MCF 10A (cell line): ENCODE results near the gene PPP1R1B. TPM values are rescaled to one million over a fixed set of nuclear protein-coding genes. Genes with fewer than 3 reads are reported as not detected.
A peak's percentile ranks its signal among the peaks of the same experiment; 100 is the strongest.

Experiments used
- BruUV-seq: library from RNA; stranded (reverse); fragments of 400-500 nt; replicated peaks from 2 replicates; lab custom pipeline; 2021; lab: Mats Ljungman, UMichigan
- CTCF ChIA-PET: fragments of 300-600 bp; sonication (Branson Sonifier 250); formaldehyde crosslinking; extraction: SDS; loops from one replicate; lab custom pipeline; 2021; ENCODE audit warnings: antibody characterized with exemption, inconsistent platforms; lab: Yijun Ruan, JAX
- POLR2A ChIA-PET: fragments of 300-600, 350-650 bp; sonication (Branson Sonifier 250); formaldehyde crosslinking; extraction: SDS; loops from one replicate; lab custom pipeline; 2020; ENCODE audit warnings: antibody characterized with exemption, inconsistent platforms; lab: Yijun Ruan, JAX
- DNase-seq: peaks from one replicate; pipeline ENCODE4 v3.0.0-alpha.2; 2018; ENCODE audit not compliant: unreplicated experiment
- H3K27ac Mint-ChIP-seq: one replicate; pipeline ENCODE4 v1.8.0; 2022; ENCODE audit warnings: mild to moderate bottlenecking, low read depth, mixed read lengths; ENCODE audit not compliant: unreplicated experiment
- H3K27me3 Mint-ChIP-seq: one replicate; pipeline ENCODE4 v1.8.0; 2022; ENCODE audit warnings: mixed read lengths; ENCODE audit not compliant: insufficient read depth, unreplicated experiment
- H3K36me3 Mint-ChIP-seq: one replicate; pipeline ENCODE4 v1.8.0; 2022; ENCODE audit warnings: mild to moderate bottlenecking, moderate library complexity, mixed read lengths; ENCODE audit not compliant: insufficient read depth, unreplicated experiment
- H3K4me1 Mint-ChIP-seq: one replicate; pipeline ENCODE4 v1.8.0; 2022; ENCODE audit warnings: mixed read lengths; ENCODE audit not compliant: insufficient read depth, unreplicated experiment
- H3K4me3 Mint-ChIP-seq: one replicate; pipeline ENCODE4 v1.8.0; 2022; ENCODE audit warnings: mild to moderate bottlenecking, moderate library complexity, mixed read lengths; ENCODE audit not compliant: unreplicated experiment
- H3K9me3 Mint-ChIP-seq: one replicate; pipeline ENCODE4 v1.8.0; 2022; ENCODE audit warnings: mixed read lengths; ENCODE audit not compliant: unreplicated experiment
- CTCF ChIP-seq: fragments of 200-600 bp; IDR thresholded peaks from one replicate; pipeline ENCODE4 v1.8.0; 2022; ENCODE audit warnings: antibody characterized with exemption, mild to moderate bottlenecking; ENCODE audit not compliant: unreplicated experiment
- intact Hi-C: fragments of 100-400 bp; cut with micrococcal nuclease; formaldehyde crosslinking; loops from 2 replicates; pipeline ENCODE4 v1.14.1; 2022
- total RNA-seq: library from RNA; stranded (reverse); gene quantifications from 2 replicates; pipeline ENCODE4 v1.2.3, GENCODE V29; 2022

The PPP1R1B gene
- total RNA-seq, 1 experiment from 2014 or later, result not detected

GRCh38 chr17:39591958-39592954 is 34.5 kb upstream of the PPP1R1B start:
- Mint-ChIP-seq H3K27ac (no peak overlapping the region), H3K4me1 (no peaks in the 10 kb centered on the region), H3K27me3 (peaks cover 76% of the 10 kb centered on the region), H3K4me3 (no peak overlapping the region), H3K9me3 (peaks cover 7% of the 10 kb centered on the region), H3K36me3 (no peaks in the 10 kb centered on the region)
- CTCF ChIA-PET, result interaction anchor here (0.6 kb wide), 2 partner anchors 29 to 994 kb away, joined by 3 read pairs; no protein-coding TSS in a partner anchor
- intact Hi-C loops, result no loop called here
- no peak for TF ChIP-seq CTCF
- peak; percentile 75 for DNase-seq
- POLR2A ChIA-PET, result no interaction called here
- no TSS peak for BruUV-seq

DNA sequence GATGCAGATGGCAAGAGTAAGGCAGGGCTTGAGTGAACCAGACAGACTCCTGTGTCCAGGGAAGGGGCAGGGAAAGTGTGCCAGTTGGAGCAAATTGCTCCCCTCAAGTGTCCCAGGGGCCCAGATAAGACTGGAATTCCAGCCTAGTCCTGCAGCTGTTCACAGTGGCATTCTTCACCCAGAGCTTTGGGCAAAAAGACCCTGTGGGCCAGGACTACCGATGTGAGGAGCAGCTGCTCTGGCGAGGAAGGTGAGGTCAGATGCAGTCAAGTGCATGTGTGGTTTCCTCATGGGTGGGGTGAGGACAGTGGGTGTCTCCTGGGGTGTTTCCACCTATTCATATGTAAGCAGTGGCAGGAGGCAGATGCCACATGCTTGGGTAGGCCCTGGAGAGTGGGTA is 33.4 kb upstream of the PPP1R1B start:
- no peak for DNase-seq
- BruUV-seq, result no TSS peak

DNA sequence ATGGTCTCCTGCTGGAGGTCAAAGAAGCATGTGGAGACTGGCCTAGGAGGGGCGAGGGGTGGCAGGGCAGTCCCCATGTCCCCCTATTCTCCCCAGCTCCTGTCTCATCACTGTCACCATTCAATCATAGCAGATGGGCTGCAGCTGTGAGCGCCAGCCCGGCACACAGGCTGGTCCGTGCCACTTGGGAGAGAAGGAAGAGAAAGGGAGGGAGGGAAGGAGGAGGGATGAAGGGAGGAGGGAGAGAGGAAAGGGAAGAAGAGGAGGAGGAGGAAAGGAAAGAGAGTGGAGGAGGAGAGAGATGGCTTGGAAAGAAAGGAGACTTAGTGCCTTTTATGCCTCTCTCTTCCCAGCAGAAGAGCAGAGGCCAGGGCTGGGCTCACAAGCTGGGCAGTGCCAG is 31.5 kb upstream of the PPP1R1B start:
- Mint-ChIP-seq H3K4me1 (no peaks in the 10 kb centered on the region), H3K9me3 (peaks cover 7% of the 10 kb centered on the region), H3K27me3 (peaks cover 85% of the 10 kb centered on the region), H3K4me3 (no peak overlapping the region), H3K36me3 (no peaks in the 10 kb centered on the region), H3K27ac (no peak overlapping the region)
- ChIA-PET CTCF (no interaction called here), POLR2A (no interaction called here)
- intact Hi-C loops, result no loop called here
- no TSS peak for BruUV-seq
- no peak for DNase-seq
- TF ChIP-seq CTCF, result no peak

More for the DNA sequence above, 33.4 kb upstream of the PPP1R1B start:
- ChIA-PET CTCF (interaction anchor here (0.6 to 0.7 kb wide), 3 partner anchors 15 to 232 kb away, joined by 3 to 5 read pairs (median 3); partner anchors contain the start of gene NEUROD2), POLR2A (no interaction called here)
- Mint-ChIP-seq H3K27ac (no peak overlapping the region), H3K27me3 (peaks cover 76% of the 10 kb centered on the region), H3K4me1 (no peaks in the 10 kb centered on the region), H3K9me3 (peaks cover 7% of the 10 kb centered on the region), H3K4me3 (no peak overlapping the region), H3K36me3 (no peaks in the 10 kb centered on the region)
- no peak for TF ChIP-seq CTCF
- intact Hi-C loops, result no loop called here

GRCh38 chr17:39595928-39596510 is 30.7 kb upstream of the PPP1R1B start:
- DNase-seq, result no peak
- no TSS peak for BruUV-seq
- H3K9me3 Mint-ChIP-seq, result peaks cover 7% of the 10 kb centered on the region
- no peak overlapping the region for H3K4me3 Mint-ChIP-seq
- H3K36me3 Mint-ChIP-seq, result no peaks in the 10 kb centered on the region
- intact Hi-C loops, result no loop called here
- ChIA-PET POLR2A (no interaction called here), CTCF (interaction anchor here (0.6 kb wide), 1 partner anchor 28 kb away, joined by 5 read pairs; no protein-coding TSS in a partner anchor)
- H3K27me3 Mint-ChIP-seq, result peaks cover 92% of the 10 kb centered on the region
- H3K4me1 Mint-ChIP-seq, result no peaks in the 10 kb centered on the region
- TF ChIP-seq CTCF, result no peak
- H3K27ac Mint-ChIP-seq, result no peak overlapping the region
